Thyroid gland (tissue), 4 donors: Measurements from ENCODE around the gene IRF2. TPM values are rescaled to one million over a fixed set of nuclear protein-coding genes. Genes with fewer than 3 reads are reported as not detected.

Experiments used
- DNase-seq, 2 donors: peaks; one replicate each; pipeline ENCODE4 v3.0.0-alpha.2; 2019
- H3K27ac ChIP-seq, 3 donors: fragments of 200-600 bp; sonication (generic); 1 replicate in 2 of 3; 2 replicates in 1 of 3; pipeline ENCODE4 v1.5.1; 2016 to 2019; ENCODE audit warnings: mild to moderate bottlenecking in 1 of 3, moderate library complexity in 1 of 3
- H3K27me3 ChIP-seq: fragments of 200-600 bp; sonication (generic); one replicate; pipeline ENCODE4 v1.5.1; 2019
- H3K36me3 ChIP-seq, 2 donors: fragments of 200-600 bp; sonication (generic); one replicate each; pipeline ENCODE4 v1.5.1; 2016 to 2019
- H3K4me1 ChIP-seq, 2 donors: fragments of 200-600 bp; sonication (generic); one replicate each; pipeline ENCODE4 v1.5.1; 2017 to 2019
- H3K4me3 ChIP-seq, 3 donors: fragments of 200-600 bp; sonication (generic); replicated peaks in 1 of 3; 1 replicate in 2 of 3; 2 replicates in 1 of 3; pipeline ENCODE4 v1.5.1; 2016; ENCODE audit warnings: mild to moderate bottlenecking in 1 of 3
- H3K9me3 ChIP-seq: fragments of 200-600 bp; sonication (generic); one replicate; pipeline ENCODE4 v1.5.1; 2017
- POLR2A ChIP-seq, 2 donors: fragments of 450-650 bp; IDR thresholded peaks; one replicate each; pipeline ENCODE4 v1.6.1; 2017; ENCODE audit warnings: antibody characterized with exemption in 2 of 2, mild to moderate bottlenecking in 2 of 2, moderate library complexity in 1 of 2
- WGBS, 2 donors: methylation state at CpG; one replicate each; pipeline ENCODE4 v1.1.5; 2017; 5-methylcytosine and 5-hydroxymethylcytosine counted together
- intact Hi-C: fragments of 100-400 bp; cut with DNase I; formaldehyde crosslinking; loops from one replicate; pipeline ENCODE4 v1.15.1; 2023
- total RNA-seq, 4 donors: library from RNA; depleted of rRNA; stranded (reverse); fragments of >200 nt; gene quantifications; one replicate each; pipeline ENCODE4 v1.2.3, GENCODE V29; 2016
- TF ChIP-seq, protein P1 (sequence below), 6 experiments: fragments of 200-600 bp in 3 of 6; fragments of 450-650 bp in 3 of 6; sonication (generic) in 3 of 6; IDR thresholded peaks; one replicate each; pipeline ENCODE4 v1.5.1; 2016 to 2019; ENCODE audit warnings: antibody characterized with exemption in 6 of 6, mild to moderate bottlenecking in 2 of 6, inconsistent platforms in 1 of 6, moderate library complexity in 1 of 6

IRF2 gene
- total RNA-seq, 4 donors from 2014 or later, result 24.7 to 39.8 (median 34.5) TPM

DNA sequence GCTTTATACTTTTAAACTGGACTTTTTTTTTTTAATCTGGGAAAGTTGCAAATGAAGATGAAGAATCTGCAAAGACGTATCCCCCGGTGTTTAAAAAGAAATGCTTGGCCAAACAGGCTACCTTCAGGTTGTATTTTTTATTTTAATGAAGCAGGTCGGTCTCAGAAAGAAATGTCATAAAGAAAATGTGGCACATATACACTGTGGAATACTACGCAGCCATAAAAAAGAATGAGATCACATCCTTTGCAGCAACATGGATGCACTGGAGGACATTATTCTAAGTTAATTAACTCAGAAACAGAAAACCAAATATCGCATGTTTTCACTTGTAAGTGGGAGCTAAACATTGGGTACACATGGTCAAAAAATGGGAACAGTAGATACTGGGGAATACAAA is 123.4 kb downstream of the IRF2 start:
- no peak overlapping the region for H3K27ac ChIP-seq
- no peak for DNase-seq
- H3K9me3 ChIP-seq, result no peaks in the 10 kb centered on the region
- no peaks in the 10 kb centered on the region for H3K27me3 ChIP-seq
- peaks cover 14 to 33% of the 10 kb centered on the region in 2 donors for H3K4me1 ChIP-seq
- no peak overlapping the region for H3K4me3 ChIP-seq
- TF ChIP-seq POLR2A (IDR thresholded peaks at IDR 0.05), result no peak
- TF ChIP-seq, protein P1, sequence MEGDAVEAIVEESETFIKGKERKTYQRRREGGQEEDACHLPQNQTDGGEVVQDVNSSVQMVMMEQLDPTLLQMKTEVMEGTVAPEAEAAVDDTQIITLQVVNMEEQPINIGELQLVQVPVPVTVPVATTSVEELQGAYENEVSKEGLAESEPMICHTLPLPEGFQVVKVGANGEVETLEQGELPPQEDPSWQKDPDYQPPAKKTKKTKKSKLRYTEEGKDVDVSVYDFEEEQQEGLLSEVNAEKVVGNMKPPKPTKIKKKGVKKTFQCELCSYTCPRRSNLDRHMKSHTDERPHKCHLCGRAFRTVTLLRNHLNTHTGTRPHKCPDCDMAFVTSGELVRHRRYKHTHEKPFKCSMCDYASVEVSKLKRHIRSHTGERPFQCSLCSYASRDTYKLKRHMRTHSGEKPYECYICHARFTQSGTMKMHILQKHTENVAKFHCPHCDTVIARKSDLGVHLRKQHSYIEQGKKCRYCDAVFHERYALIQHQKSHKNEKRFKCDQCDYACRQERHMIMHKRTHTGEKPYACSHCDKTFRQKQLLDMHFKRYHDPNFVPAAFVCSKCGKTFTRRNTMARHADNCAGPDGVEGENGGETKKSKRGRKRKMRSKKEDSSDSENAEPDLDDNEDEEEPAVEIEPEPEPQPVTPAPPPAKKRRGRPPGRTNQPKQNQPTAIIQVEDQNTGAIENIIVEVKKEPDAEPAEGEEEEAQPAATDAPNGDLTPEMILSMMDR (IDR thresholded peaks at IDR 0.05), result no peak
- no peaks in the 10 kb centered on the region for H3K36me3 ChIP-seq
- 95 to 97% methylated on average over 5 of the region's 5 CpGs for WGBS, 2 donors
- intact Hi-C loops, result no loop called here

DNA sequence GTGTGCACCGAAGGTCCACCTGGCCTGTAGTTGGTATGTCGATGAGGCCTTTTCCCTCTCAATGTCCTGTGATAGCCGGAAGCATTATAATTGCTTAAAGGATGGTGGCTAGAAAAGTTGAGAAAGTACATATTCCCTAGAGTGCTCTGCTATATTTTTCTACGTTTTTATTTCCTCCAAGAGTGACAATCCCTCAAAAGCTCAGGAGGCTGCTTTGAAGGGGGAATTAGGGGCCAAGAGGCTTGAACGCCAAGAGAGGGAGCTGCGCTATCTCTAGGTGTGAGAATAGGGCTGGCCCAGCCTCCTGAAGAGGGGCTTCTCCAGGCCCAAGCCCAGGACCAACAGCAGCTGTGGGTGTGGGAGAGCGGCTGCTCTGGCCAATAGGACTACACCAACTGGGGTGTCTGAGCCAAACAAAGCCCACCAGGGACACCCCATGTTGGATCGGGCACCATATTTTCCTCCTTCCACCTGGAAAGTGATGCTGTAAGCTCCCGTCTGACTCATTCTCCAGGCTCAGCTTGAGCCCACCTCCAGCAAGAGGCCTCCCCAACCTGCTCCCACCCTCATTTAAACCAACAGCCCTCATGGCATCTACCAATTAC is 124.0 kb downstream of the IRF2 start:
- intact Hi-C loops, result no loop called here
- Histone ChIP-seq H3K27me3 (no peaks in the 10 kb centered on the region), H3K4me3 (no peak overlapping the region), H3K27ac (no peak overlapping the region), H3K4me1 (peaks cover 16 to 34% of the 10 kb centered on the region in 2 donors), H3K36me3 (no peaks in the 10 kb centered on the region), H3K9me3 (no peaks in the 10 kb centered on the region)
- TF ChIP-seq, protein P1 (IDR thresholded peaks at IDR 0.05), result no peak
- TF ChIP-seq POLR2A (IDR thresholded peaks at IDR 0.05), result no peak
- DNase-seq, result no peak
- WGBS, 2 donors, result 92 to 94% methylated on average over 9 of the region's 9 CpGs

DNA sequence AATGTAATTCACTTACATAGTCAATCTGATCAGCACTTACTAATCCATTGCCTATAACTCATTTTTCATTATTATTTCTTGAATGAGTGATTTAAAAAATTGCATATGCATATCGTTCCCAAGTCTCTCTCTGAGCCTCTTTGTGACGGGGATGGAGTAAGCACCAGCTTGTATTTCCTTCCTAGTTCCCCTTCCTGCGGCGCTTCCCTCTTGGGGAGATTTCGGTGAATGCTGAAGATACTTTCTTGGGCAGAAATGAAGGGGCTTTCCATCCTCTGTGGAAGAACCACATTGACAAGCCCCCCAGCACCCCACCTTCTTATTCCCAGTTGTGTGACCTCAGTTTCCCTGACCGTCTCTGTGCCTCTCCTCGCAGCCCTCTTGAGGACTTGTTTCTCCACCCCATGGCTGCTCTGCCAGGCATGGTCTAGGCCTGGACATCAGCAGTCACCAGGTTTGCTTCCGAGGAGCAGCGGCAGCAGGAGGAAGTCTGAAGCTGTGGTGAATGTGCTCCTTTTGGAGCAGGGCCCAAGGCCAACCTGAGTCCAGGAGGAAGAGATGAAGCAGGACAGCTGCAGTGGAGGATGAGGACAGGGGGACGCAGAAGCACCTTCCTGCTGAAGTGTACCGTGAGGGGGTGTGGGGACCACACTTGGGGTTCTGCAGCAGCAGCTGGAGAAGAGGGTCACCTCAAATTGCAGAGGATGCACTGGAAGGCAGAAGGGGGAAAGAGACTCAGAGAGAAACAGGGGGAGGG is 124.9 kb downstream of the IRF2 start:
- TF ChIP-seq POLR2A (IDR thresholded peaks at IDR 0.05), result no peak
- TF ChIP-seq, protein P1 (IDR thresholded peaks at IDR 0.05), result no peak
- 89 to 90% methylated on average over 11 of the region's 11 CpGs for WGBS, 2 donors
- H3K4me1 ChIP-seq, result peaks cover 17 to 27% of the 10 kb centered on the region in 2 donors
- no peaks in the 10 kb centered on the region for H3K36me3 ChIP-seq
- H3K4me3 ChIP-seq, result no peak overlapping the region
- no peaks in the 10 kb centered on the region for H3K27me3 ChIP-seq
- H3K9me3 ChIP-seq, result no peaks in the 10 kb centered on the region
- no peak overlapping the region for H3K27ac ChIP-seq
- no peak for DNase-seq
- intact Hi-C loops, result no loop called here

DNA sequence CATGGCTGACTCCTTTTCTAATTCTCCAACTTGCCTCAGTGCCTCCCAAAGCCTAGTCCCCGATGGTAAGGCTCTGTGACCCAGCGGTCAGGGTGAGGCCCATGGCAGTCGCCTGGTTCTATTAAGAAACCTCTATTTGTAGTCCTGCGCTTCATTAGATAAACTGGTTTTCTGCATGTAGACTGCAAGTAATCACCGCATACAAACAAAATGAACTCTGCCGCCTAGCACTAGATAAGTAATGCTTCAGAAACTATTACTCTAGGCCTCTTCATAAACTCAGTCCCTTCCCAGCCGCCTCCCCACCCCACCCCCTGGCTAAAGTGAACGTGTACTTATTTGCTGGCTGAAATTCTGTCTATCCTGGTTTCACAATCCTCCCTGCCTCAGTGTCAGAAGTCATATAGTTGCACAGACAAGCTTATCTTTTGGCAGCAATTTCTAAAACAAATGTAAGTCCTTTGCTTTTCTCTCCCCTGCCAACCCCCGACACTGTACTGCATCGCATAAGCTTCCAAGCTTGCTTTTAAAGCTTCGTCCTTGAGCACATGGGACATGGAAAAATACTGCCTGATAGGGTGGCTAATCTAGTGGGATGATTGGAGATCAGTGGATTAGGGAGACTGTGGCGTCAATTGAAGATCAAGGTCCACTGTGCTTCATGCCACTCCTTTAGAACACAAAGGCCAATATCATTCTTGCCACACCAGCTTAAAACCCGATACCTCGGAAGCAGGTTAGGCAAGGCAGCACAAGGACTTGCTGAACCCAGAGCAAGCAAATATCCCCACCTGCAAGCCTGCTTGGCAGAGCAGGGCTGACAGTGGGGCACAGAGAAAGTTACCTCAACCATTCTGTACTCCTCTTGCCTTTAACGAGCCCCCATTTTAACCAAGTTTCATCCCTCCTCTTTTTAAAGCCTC is 125.8 kb downstream of the IRF2 start:
- H3K4me1 ChIP-seq, result peaks cover 17 to 27% of the 10 kb centered on the region in 2 donors
- no peak for DNase-seq
- intact Hi-C loops, result no loop called here
- H3K9me3 ChIP-seq, result no peaks in the 10 kb centered on the region
- 84 to 89% methylated on average over 15 of the region's 15 CpGs for WGBS, 2 donors
- no peaks in the 10 kb centered on the region for H3K27me3 ChIP-seq
- H3K27ac ChIP-seq, result peak overlapping the region in 1 of 3 donors; percentile 69
- H3K4me3 ChIP-seq, result no peak overlapping the region
- TF ChIP-seq, protein P1 (IDR thresholded peaks at IDR 0.05), result no peak
- TF ChIP-seq POLR2A (IDR thresholded peaks at IDR 0.05), result no peak
- no peaks in the 10 kb centered on the region for H3K36me3 ChIP-seq
